Activated CD4-positive, alpha-beta T cell treated with anti-CD3 and anti-CD28 coated beads, Interleukin-2, amount 50 U/mL, for 1 hour (primary cell): ENCODE results near the gene FUT7.
"Not testable (repeated sequence)": the region's sequence is repeated elsewhere in the genome, so short reads cannot be mapped to it uniquely, and the experiment has no call there.

ENCODE experiments used
- DNase-seq: peaks from one replicate; pipeline ENCODE4 v3.0.0-alpha.2; 2020

Gene FUT7

GRCh38 chr9:137017071-137017470, 14.8 kb downstream of the FUT7 start:
- no peak for DNase-seq

- no peak for DNase-seq
These were observed 15.5 kb downstream of the FUT7 start for GRCh38 chr9:137016436-137016835.

GRCh38 chr9:137015976-137016375, 15.9 kb downstream of the FUT7 start:
- DNase-seq: no peak

GRCh38 chr9:137015540-137015930, 16.4 kb downstream of the FUT7 start:
- DNase-seq: no peak

- no peak for DNase-seq
These were observed 16.9 kb downstream of the FUT7 start for GRCh38 chr9:137014776-137015539.

- no peak for DNase-seq
These were observed 17.7 kb downstream of the FUT7 start for GRCh38 chr9:137014166-137014565.

GRCh38 chr9:137013571-137013940, 18.3 kb downstream of the FUT7 start:
- DNase-seq: no peak

- no peak for DNase-seq
These were observed 19.0 kb downstream of the FUT7 start for GRCh38 chr9:137012694-137013570.

- DNase-seq: no peak
These were observed 19.8 kb downstream of the FUT7 start for GRCh38 chr9:137011907-137012675.

- DNase-seq: no peak
These were observed 20.7 kb downstream of the FUT7 start for GRCh38 chr9:137011156-137011555.

- DNase-seq: no peak
These were observed 21.8 kb downstream of the FUT7 start for GRCh38 chr9:137009938-137010732.

GRCh38 chr9:137009217-137009616, 22.7 kb downstream of the FUT7 start:
- DNase-seq: no peak

GRCh38 chr9:137008312-137008711, 23.6 kb downstream of the FUT7 start:
- no peak for DNase-seq

- DNase-seq: no peak
These were observed 24.0 kb downstream of the FUT7 start for GRCh38 chr9:137007816-137008270.

GRCh38 chr9:137007108-137007815, 24.6 kb downstream of the FUT7 start:
- no peak for DNase-seq

- DNase-seq: no peak
These were observed 25.5 kb downstream of the FUT7 start for GRCh38 chr9:137006116-137007003.

GRCh38 chr9:137004285-137004684, 27.6 kb downstream of the FUT7 start:
- DNase-seq: not testable (repeated sequence)

- no peak for DNase-seq
These were observed 29.2 kb downstream of the FUT7 start for GRCh38 chr9:137002646-137003041.

GRCh38 chr9:137001857-137002645, 29.8 kb downstream of the FUT7 start:
- DNase-seq: no peak
